NCI-H524 (cell line): ENCODE measurements around the gene ADAMTS7.
A peak's percentile ranks its signal among the peaks of the same experiment; 100 is the strongest.
"Not testable (repeated sequence)": the region's sequence is repeated elsewhere in the genome, so short reads cannot be mapped to it uniquely, and the experiment has no call there.

Source experiments
- DNase-seq, 2 experiments: peaks; one replicate each; lab custom pipeline; 2025; lab: John Stamatoyannopoulos, UW

ADAMTS7 gene

DNA sequence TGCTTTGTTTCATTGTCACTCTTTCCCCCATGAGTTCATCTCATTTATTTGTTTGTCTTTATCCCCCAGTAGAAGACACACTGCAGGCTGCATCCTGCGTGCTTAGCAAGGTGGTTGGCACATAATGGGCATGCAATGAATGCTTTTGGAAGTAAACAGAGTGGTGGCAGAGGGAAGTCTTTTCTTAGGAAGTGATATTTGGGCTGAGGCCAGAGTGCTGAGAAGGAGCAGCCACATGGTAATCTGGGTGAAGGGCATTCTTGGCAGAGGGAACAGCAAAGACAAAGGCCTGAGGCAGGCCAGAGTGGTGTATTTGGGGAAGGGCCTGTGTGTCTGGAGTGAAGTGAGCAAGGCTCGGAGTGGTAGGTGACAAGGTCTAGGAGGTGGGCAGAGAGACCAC is 17.7 kb upstream of the ADAMTS7 start:
- no peak for DNase-seq

DNA sequence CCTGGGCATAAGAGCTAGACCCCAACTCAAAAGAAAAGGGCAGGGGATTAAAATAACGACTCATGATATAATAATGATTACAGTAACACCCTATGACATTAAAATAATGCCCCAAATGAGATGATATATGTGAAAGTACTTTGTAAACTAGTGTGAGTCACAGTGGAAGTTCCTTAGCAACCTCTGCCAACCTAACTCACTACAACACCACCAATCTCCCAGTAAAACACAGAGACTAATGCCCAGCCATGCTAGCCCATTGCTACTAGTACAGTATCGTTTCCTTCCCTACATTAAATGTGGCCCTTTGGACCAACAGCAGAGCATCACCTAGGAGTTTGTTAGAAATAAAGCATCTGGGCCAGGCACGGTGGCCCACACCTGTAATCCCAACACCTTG is 11.2 kb upstream of the ADAMTS7 start:
- DNase-seq: no peak

DNA sequence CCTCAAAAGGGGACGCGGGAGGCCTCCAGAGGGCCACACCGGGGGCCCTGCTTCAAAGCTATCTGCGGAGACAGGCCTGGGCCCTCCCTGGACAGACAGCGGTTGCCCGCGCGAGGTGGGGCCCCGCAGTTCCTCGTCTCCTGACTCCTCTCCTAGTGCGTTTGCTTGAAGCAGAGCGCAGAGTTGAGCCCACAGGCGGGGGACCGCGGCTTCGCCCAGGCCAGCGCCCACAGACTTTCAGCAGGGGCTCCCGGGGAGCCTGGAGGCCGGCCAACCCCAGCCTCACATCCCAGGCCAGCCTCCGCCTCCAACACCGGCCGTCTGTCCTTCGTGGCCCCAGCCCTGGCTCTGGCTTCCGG is 540 bp upstream of the ADAMTS7 start:
- DNase-seq: no peak

DNA sequence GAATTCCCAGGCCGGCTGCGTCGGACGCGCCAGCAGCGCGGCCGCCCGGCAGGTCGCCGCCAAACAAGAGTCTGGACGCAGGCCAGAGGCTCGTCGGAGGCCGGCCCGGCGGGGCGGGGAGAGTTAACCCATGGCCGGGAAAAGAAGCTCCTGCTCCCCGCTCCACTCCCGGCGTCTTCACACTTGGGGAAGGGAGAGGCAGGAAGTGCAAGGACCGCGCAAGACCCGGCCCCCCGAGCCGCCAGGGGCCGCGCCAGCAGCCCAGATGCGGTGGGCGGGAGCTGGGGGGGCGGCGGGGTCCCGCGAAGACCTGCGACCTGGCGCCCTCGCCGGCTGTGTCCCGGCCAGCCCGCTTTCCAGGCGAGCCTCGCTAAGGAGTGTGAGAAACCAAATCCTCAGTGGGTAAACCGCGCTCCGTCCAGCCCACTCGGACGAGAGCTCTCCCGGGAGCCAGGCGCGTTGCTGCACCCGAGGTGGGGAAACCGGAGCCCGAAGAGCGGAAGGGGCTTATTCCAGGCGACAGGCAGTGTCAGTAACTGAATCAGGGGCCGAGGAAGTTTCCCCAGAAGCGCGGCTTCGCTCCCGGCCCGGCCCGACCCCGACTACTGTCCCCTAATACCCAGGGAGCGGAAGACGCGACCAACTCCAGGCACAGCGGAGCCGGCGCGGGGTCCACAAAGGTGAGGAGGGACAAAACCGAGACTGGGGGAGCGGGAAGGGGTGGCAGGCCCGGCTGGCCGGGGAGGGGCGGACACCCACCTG is 721 bp downstream of the ADAMTS7 start:
- DNase-seq: peak in 1 of 2 experiments; percentile 32

DNA sequence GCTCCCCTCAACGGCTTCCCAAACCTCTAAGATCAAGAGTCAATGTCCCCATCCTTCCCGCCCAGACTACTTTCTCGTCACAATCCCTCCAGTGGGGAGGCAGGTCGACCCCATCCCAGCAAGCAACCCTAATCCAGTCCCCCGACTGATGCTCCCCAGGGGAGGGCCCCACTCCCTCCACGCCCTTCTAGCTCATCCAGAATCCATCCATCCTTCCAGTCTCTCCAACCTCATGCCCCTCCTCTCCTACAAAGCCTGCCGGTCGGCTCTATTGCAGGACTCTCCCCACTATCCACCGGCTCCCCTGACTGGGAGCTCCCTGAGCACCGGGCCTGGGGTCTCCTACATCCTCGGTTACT is 1.3 kb downstream of the ADAMTS7 start:
- DNase-seq: peak in 1 of 2 experiments; percentile 27

DNA sequence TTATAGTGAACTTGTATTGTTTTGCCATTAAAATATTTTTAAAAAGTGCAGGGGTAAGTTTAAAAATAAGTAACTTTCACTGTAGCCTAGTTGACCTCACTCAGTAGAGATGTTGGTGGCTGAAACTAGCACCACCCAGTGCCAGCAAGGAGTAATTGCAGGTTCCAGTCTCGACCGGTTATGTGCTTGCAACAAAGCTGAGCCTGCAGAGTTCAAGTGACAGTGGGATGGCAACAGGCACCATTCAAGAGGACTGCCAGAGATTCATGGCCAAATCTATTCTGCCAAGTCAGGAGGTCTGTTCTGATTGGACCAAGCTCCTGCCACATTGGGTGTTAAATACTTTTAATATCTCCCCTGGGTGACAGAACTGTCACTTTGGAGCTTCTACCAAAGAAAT is 2.7 kb downstream of the ADAMTS7 start:
- peak in 1 of 2 experiments; percentile 13 for DNase-seq

DNA sequence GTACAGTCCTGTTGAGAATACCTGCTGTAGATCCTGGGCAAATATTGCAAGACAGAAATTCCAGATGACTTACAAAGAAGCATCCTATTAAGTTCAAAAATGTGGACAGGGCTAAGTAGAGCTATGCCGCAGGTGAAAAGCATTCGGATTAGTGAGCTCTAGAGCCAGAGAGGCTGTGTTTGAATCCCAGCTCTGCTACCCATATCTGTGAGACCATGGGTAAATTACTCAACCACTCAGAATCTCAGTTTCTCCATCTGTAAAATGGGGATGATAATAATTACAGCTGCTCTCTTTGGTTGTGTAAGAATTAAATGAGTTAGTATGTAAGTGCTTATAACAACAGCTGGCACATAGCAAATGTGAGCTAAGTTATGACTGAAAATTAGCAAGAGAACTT is 3.9 kb downstream of the ADAMTS7 start:
- no peak for DNase-seq

DNA sequence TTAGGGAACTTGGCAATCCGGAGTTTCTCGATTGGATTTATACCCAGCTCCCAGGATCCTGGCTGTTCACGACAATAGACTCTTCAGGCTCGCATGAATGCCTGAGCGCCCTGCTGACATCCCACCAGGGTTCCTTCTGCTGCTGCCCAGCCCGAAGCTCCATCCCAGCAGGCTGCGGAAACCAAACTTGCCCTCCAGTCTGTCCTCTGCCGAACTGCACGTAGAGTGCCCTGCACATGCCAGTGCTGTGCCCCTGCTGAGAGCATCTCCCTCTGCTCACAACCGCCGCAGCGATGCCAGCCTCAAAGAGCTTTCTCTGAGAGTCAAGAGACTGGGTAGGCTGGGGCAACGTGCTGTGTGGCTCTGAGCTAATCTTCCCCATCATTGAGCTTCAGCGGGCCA is 6.9 kb downstream of the ADAMTS7 start:
- no peak for DNase-seq

DNA sequence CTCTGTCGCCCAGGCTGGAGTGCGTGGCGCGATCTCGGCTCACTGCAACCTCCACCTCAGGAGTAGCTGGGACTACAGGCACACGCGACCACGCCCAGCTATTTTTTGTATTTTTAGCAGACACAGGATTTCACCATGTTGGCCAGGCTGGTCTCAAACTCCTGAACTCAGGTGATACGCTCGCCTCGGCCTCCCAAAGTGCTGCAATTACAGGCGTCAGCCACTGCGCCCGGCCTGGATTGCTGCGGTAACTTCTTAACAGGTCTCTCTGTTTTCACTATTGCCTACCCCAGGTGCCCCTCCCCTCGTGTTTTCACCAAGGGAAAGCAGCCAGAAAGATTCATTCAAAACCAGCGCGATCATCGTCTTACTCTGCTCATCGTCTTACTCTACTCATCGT is 10.5 kb downstream of the ADAMTS7 start:
- DNase-seq: no peak

DNA sequence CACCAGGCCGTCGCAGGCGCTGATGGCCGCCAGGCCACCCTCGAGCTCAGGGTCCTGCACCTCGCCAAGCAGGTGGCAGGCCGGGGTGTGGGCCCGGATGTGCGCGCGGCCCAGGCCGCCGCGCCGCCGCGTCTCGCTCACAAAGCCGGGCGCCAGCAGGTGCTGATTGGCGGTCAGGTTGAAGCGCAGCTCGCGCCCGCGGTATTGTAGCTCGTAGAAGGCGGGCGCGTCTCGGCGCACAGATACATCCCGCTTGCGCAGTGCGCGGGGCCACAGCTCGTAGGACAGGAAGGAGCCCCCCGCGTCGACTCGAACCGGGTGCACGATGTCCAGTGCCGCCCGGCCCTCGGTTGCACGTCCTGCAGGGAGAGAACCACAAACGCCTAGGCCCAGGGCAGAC is 11.1 kb downstream of the ADAMTS7 start:
- DNase-seq: no peak

DNA sequence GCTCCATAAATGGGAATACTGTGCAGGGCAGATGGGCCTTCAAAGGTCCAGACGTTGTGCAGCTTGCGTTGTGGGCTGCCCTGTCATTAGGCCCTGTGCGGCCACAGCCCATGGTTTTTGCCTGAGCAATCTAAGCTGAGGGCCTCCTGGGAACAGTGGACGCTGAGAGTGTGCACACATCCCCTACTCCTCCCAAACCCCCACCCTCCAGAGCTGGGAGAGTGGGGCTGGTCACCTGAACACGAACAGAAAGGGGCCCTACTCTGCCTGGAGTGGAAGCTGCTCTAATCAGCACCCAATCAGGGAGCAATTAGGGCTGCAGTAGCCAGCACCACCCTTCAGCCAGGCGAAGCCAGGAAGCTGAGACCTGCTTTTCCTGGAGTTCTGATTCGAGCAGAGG is 12.2 kb downstream of the ADAMTS7 start:
- DNase-seq: not testable (repeated sequence)

DNA sequence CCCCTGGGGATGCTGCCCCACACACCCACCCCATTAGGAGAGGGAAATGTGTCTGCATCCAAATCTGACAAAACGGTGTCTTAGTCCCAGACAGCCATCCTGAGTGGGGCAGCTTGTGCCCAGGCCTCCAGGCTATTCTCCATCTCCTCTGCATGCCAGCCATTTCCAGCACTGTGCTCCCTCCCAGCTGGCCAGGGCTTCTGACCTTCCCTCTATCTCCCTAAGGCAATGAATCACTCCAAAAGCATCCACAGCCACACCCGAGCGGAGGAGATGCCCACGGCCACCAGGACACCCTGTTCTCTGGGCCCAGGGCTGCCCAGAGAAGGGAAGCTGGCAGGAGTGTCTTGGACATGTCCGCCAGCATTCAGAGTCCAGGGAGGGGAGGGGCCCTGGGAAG is 12.9 kb downstream of the ADAMTS7 start:
- DNase-seq: not testable (repeated sequence)

DNA sequence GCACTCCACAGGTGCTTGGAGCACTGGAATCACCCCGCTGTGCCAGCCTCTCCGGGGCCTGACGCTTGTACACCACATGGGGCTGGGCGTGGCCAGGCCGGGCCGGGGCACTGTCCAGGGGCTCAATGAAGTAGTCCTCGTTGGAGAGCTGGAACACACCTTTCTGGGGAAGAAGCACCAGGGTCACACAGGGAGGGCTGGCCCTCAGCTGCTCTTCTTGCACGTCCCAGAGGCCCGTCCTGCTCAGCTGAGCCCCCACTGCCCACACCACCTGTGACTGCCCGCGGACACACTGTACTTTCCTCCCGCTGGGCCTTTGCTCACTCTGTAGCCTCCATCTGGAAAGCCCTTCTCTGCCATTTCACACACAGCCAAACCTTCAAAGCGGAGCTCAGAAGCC is 13.3 kb downstream of the ADAMTS7 start:
- DNase-seq: no peak

DNA sequence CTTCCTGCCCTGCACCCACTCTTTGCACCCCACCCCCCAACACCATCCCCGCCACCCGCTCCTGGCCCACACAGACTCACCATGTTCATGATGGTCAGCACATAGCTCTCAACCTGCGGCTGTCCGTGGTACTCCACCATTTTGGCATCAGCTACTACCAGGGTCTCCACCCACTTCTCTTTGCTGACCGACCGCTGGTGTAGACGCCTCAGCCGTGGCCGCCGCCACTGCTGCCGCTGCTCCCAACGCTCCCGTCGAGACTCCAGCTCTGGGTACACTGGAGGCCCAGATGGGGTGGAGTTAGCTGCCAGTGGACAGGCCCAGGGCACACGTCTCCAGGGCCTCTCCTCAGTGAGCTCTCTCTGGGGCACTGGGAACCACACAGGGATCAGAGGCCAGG is 14.8 kb downstream of the ADAMTS7 start:
- no peak for DNase-seq

DNA sequence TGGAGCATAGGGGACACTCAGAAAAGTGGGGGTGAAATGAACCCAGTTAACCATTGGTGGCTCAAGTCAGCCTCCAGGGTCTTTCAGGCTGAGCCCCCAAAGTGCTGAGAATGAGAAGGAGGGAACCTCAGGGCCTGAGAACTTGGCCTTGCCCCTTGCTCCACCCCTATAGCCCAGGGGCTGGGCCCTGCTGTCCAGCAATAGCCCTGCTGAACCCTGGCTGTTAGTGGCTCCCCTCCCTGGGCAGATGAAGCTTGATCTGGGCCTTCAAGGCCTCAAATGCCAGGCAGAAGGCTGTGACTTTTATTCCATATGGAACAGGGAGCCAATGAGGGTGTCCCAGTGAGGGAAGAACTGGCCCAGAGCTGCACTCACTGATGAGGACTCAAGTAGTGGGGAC is 16.2 kb downstream of the ADAMTS7 start:
- DNase-seq: no peak

DNA sequence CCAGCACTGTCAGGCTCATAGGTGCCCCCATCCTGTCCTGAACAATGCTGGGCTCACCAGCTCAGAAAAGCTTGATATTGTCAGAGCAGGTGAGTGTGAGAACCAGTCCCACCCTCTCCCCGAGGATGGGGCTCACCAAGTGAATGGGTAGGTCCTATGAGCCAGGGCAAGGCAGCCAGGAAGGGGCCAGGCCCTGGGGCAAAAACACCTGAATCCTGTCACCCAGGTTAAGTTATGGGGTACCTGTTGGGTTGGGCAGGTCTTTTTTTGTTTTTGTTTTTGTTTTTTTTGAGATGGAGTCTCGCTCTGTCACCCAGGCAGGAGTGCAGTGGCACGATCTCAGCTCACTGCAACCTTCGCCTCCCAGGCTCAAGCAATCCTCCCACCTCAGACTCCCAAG is 16.8 kb downstream of the ADAMTS7 start:
- not testable (repeated sequence) for DNase-seq

DNA sequence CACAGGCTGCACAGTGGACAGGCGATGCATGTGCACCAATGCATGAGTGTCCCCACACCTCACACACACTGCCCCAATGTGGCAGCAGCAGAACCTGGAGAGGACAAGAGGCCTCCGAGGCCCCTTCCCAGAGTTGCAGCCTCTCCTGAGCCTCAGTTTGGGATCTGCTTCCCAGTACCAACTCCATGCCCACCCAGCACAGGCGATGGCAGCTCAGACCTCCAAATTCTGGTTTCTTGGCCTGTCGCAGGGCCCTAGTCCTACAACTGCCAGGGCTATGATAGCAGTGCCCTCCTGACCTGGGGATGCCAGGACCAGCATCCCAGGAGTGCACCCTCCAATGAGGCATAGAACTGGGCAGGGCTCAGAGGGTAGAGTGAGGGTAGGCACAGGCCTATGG is 19.9 kb downstream of the ADAMTS7 start:
- no peak for DNase-seq

DNA sequence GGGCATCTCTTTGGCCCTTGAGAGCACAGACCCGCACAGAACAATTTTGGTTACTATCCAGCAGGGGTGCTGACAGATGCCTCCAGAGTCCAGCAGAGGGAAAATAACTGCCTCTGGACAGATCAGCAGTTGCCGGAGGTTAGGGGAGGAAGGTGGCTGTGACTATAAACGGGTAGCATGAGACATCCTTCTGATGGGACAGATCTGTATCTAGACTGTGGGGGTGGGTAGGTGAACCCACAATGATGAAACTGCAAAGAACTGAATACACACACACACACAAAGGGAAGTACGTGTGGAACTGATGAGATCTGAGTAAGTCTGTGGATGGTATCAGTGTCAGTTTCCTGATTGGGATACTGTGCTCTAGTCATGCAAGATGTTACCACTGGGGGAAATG is 21.2 kb downstream of the ADAMTS7 start:
- no peak for DNase-seq

DNA sequence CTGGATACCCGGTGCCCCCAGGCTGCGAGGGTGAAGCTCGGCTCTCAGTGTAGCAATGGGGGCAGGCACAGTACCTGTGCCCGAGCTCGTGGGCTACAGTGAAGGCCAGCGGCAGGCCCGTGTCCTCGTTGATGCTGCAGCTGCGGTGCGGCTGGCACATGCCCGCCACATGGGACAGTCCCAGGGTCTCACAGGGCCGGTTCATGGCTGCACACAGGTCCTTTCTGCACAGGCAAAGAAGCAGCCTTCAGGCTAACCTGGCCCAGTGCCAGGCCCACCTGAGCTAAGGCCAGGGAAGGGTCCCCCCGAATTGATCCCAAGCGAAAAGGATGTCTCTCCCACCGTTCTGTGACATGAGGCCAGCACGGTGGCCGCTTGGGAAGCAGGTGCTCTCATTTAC is 21.6 kb downstream of the ADAMTS7 start:
- DNase-seq: no peak

DNA sequence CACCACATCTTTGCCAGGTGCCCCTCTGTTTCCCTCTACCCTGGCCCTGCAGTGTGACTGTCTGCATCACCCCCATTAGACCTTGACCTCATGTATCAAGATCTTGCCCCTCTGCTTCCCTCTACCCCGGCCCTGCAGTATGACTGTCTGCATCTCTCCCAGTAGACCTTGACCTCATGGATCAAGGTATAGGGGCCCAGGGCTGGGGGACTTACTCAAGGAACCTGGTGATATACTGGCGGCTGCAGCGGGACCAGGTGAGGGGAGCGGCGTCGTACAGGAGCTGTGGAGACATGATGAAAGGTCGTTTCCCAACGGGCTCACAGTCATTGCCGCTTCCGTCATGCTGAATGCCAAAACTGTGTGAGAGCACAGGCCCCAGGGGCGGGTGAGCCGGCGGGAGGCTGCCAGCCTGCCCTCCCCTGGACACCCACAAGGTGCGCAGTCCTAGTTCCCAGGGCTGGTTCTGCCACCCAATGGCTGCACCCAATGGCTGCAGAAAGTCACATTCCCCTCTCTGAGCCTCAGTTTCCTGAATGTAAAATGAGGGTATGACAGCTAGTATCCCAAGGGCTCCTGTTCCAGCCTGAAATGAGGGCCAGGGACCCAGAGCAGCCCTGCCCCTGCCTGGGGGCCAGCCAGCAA is 23.1 kb downstream of the ADAMTS7 start:
- DNase-seq: no peak

DNA sequence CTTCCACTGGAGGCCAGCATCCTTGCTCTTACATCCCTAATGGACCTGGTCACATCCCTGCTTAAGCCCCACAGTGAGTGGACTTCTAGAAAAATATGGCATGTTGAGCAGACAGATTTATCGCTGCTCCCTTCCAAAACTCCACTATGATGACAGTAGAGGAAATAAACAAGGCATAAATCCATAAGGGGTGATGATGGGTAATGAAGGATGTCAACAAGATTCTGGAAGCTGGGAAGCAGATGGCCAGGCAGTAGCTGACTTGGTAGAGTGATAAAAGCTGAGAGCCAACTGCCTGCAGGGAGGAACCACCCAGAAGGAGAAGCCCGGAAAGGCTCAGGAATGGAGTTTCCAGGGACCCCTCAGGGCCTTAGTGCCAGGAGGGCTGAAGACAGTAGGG is 28.9 kb downstream of the ADAMTS7 start:
- DNase-seq: peak in 1 of 2 experiments; percentile 33

DNA sequence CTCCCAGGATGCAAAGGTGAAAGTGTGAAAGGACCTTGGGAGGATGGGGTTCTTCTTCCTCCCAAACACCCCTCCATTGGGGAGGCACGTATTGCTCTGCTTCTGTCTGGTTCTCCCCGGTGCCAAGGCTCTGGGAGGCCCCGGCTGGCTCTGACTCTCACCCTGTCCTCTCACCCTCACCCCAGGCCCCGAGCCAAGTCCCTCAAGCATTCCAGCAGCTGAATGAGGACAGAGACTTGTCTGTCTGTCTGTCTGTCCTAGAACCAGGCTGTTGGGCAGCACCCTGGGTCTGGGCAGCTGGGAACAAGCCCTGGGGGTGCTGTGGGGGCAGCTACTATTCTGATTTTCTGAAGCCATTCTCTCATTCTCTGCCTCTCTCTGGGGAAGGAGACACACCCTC is 29.9 kb downstream of the ADAMTS7 start:
- not testable (repeated sequence) for DNase-seq

DNA sequence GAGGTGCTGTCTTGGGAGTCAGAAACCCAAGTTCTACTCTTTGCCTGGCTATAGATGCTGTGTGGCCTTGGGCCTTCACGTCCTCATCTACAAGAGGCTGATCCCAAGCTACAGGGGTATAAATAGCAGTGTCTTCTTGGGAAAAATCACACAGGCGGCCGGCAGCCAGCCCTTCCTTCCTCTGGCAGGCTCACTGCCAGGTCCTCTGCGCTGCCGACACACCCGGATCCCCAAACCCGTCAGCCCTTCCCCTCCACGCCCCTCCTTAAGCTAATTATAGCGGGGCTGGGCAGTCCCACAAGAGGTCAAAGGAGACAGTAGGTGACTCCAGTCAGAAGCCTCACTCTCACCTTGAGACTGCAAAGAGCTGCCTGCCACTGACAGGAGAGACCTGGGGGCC is 31.3 kb downstream of the ADAMTS7 start:
- not testable (repeated sequence) for DNase-seq

DNA sequence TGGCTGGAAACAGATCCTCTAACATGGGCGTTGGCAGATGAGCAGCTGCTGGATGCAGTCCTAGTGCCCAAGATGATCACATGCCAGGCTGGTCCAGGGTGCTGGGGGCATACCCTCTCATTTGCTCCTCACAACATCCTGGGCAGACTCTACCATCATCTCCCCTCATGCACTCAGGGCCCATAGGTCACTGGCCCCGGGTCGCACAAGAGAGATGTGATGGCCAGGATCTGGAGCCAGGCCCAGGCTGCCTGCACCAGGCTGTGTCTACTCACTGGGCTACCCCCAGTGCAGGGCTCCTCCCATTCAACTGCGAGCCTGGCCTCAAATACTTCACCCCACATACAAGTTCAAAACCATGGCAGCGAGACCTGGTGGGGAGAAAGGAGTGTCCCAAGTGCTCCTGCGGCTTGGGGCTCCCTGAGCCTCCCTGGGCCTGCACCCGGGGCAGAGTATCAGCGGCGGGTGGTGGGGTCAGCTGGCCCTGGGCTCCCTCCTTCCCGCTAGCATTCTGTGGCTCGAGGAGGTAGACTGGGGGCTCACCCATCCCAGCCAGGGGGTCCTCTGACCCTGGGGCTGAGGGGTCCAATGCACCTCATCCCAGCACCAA is 32.0 kb downstream of the ADAMTS7 start:
- DNase-seq: not testable (repeated sequence)
